Osteocyte (in vitro differentiated cells): Measurements from ENCODE around the gene TMEM178B. TPM values are rescaled to one million over a fixed set of nuclear protein-coding genes. Genes with fewer than 3 reads are reported as not detected.

Experiments
- DNase-seq: peaks from one replicate; pipeline ENCODE4 v3.0.0; 2021; ENCODE audit warnings: mixed read lengths; ENCODE audit not compliant: unreplicated experiment; ENCODE audit errors: extremely low spot score
- H3K27ac Mint-ChIP-seq: one replicate; pipeline ENCODE4 v1.8.0; 2021; ENCODE audit warnings: mild to moderate bottlenecking, mixed read lengths; ENCODE audit not compliant: unreplicated experiment
- H3K27me3 Mint-ChIP-seq: one replicate; pipeline ENCODE4 v1.8.0; 2021; ENCODE audit warnings: mixed read lengths; ENCODE audit not compliant: unreplicated experiment
- H3K36me3 Mint-ChIP-seq: one replicate; pipeline ENCODE4 v1.8.0; 2021; ENCODE audit warnings: mixed read lengths; ENCODE audit not compliant: unreplicated experiment
- H3K4me1 Mint-ChIP-seq: one replicate; pipeline ENCODE4 v1.8.0; 2021; ENCODE audit warnings: mixed read lengths; ENCODE audit not compliant: unreplicated experiment
- H3K4me3 Mint-ChIP-seq: one replicate; pipeline ENCODE4 v1.8.0; 2021; ENCODE audit warnings: mild to moderate bottlenecking, moderate library complexity, mixed read lengths; ENCODE audit not compliant: unreplicated experiment
- H3K9me3 Mint-ChIP-seq: one replicate; pipeline ENCODE4 v1.8.0; 2021; ENCODE audit warnings: mixed read lengths; ENCODE audit not compliant: unreplicated experiment
- CTCF ChIP-seq: fragments of 200-600 bp; sonication (generic); IDR thresholded peaks from 2 replicates; pipeline ENCODE4 v1.5.0; 2021; ENCODE audit warnings: antibody characterized with exemption, mild to moderate bottlenecking, moderate library complexity
- total RNA-seq: library from RNA; stranded (reverse); gene quantifications from 2 replicates; pipeline ENCODE4 v1.2.1, GENCODE V29; 2021

The TMEM178B gene
- total RNA-seq, 1 donor from 2014 or later, result 0.70 TPM

GRCh38 chr7:141150465-141150864, 76.6 kb downstream of the TMEM178B start:
- DNase-seq, result no peak
- no peak for TF ChIP-seq CTCF
- Mint-ChIP-seq H3K36me3 (no peaks in the 10 kb centered on the region), H3K4me1 (no peaks in the 10 kb centered on the region), H3K4me3 (no peak overlapping the region), H3K27ac (no peak overlapping the region), H3K9me3 (no peaks in the 10 kb centered on the region), H3K27me3 (no peaks in the 10 kb centered on the region)

- Mint-ChIP-seq H3K9me3 (no peaks in the 10 kb centered on the region), H3K27ac (no peak overlapping the region), H3K27me3 (no peaks in the 10 kb centered on the region), H3K36me3 (no peaks in the 10 kb centered on the region), H3K4me3 (no peak overlapping the region), H3K4me1 (no peaks in the 10 kb centered on the region)
- DNase-seq, result no peak
- TF ChIP-seq CTCF, result no peak
These were observed 77.9 kb downstream of the TMEM178B start for GRCh38 chr7:141151746-141152145.

GRCh38 chr7:141153231-141153630, 79.4 kb downstream of the TMEM178B start:
- Mint-ChIP-seq H3K27me3 (no peaks in the 10 kb centered on the region), H3K4me3 (no peak overlapping the region), H3K4me1 (no peaks in the 10 kb centered on the region), H3K9me3 (no peaks in the 10 kb centered on the region), H3K36me3 (no peaks in the 10 kb centered on the region), H3K27ac (no peak overlapping the region)
- TF ChIP-seq CTCF, result no peak
- no peak for DNase-seq

- no peak for DNase-seq
- no peaks in the 10 kb centered on the region for H3K27me3 Mint-ChIP-seq
- H3K4me1 Mint-ChIP-seq, result peaks cover 8% of the 10 kb centered on the region
- H3K36me3 Mint-ChIP-seq, result no peaks in the 10 kb centered on the region
- H3K4me3 Mint-ChIP-seq, result no peak overlapping the region
- no peaks in the 10 kb centered on the region for H3K9me3 Mint-ChIP-seq
- TF ChIP-seq CTCF, result no peak
- H3K27ac Mint-ChIP-seq, result no peak overlapping the region
These were observed 80.4 kb downstream of the TMEM178B start for GRCh38 chr7:141154131-141154732.

GRCh38 chr7:141156407-141156806, 82.5 kb downstream of the TMEM178B start:
- Mint-ChIP-seq H3K27ac (no peak overlapping the region), H3K27me3 (no peaks in the 10 kb centered on the region), H3K4me3 (no peak overlapping the region), H3K9me3 (no peaks in the 10 kb centered on the region), H3K4me1 (peaks cover 9% of the 10 kb centered on the region), H3K36me3 (no peaks in the 10 kb centered on the region)
- DNase-seq, result no peak
- TF ChIP-seq CTCF, result no peak
